NCI-H526 treated with DMSO at 0.1 percent for 48 hours (cell line): ENCODE data around the gene CHD2.

Experiments used
- DNase-seq: peaks from one replicate; lab custom pipeline; 2025; lab: John Stamatoyannopoulos, UW

CHD2 gene

GRCh38 chr15:92885224-92886041, 14.7 kb upstream of the CHD2 start:
- no peak for DNase-seq

DNA sequence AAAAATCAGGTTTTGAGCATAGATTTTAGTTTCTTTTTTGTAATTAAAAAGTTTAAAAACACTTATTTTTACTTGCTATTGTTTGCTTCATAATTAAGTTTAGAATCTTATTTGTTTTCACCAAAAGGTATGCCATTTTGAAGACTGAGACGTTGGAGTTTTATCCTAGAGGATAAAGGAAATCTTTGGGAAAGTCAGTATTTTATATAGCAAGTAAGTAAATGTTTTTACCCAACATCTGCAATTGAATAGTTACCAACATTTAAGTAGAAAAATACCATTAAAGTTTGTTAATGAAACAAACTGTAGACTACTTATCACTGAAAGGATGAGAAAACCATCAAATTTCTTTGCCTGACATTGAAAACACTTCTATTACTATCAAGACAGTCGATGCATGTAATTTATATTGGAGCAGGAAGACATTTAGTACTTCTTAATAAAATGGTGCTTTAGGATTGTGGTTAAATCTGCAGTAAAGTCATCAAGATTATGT, 14.0 kb upstream of the CHD2 start:
- DNase-seq, result no peak

GRCh38 chr15:92886815-92887214, 13.3 kb upstream of the CHD2 start:
- DNase-seq, result no peak

DNA sequence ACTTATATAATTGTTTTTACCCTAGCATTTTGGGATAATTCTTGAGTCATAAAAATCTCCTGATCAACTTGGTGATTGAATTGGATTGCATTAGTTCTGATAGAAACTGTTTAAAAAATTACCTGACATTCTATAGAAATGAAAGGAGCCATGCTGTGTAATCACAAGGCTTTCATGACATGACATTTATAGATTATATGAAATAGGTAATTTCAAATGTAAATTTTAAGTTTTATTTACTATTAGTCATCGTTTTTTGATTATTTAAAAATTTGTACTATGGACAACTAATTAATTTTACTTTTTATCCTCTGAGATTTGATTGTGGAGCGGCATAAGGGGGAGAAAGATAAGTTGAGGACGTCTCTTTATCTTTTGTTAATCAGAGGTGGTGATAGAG, 12.3 kb upstream of the CHD2 start:
- no peak for DNase-seq

- no peak for DNase-seq
These were observed 10.6 kb upstream of the CHD2 start for GRCh38 chr15:92889390-92890107.

DNA sequence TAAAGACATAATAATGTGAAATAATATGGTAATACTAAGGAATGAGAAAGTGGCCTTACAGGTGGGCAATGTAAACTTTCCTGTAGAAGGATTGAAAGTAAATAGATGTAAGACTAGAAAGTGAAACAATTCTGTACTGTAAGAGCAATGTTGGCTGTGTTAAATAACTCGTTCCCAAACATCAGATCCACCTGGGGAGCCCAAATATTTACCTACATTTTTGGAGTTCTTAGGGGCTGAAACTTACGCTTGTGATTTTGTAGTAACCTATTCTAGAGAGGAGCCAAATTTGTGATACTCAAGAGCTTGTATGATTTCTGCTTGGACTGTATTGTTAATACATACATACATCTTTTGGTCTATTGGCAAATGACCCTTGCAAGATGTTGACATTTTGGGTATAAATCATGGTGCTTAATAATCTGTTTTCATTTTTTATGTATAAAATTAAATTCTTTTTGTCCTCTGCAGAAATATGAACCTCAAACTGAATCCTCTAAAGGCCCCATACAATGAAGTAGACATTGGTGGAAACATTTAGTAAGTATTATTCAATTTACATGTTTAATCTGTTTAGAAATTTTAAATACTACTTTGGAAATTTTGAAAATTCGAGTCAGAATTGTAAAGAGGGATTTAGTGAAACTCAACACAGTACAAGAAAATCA, 8.5 kb upstream of the CHD2 start:
- no peak for DNase-seq

DNA sequence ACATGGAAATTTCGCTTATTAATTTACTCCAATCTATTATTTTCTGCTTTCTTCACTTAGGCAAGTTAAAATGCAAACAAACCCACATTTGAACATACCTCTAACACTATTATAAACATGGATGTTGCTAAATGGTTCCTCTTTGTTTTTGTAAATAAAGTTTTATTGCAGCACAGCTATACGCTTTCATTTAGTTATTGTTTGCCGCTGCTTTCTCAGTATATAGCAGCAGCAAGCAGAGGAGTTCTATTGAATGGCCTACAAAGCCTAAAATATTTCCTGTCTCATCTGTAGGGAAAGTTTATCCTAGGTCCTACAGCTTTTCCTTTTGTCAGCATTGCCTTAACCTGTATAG, 7.9 kb upstream of the CHD2 start:
- DNase-seq, result no peak

- DNase-seq, result no peak
These were observed 6.9 kb upstream of the CHD2 start for GRCh38 chr15:92893200-92893599.

GRCh38 chr15:92896561-92896960, 3.6 kb upstream of the CHD2 start:
- DNase-seq, result no peak

DNA sequence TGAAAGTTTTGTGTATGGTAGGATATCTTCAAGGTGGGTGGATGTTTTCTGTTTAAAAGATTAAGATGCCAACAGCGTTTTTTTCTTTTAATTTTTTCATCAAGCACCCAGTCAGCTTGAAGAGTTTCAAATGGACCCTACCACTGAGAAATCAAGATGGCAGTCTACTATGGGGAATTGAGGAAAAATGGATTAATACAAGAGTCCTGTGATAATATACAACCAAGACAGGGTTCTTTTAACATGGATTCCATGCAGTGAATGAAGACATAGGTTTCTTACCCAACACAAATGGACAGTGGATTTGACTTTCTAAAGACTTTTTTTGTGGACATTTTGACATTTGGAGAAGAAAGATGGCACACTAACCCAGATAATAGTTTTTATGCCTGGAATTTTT, 2.5 kb upstream of the CHD2 start:
- DNase-seq, result no peak

DNA sequence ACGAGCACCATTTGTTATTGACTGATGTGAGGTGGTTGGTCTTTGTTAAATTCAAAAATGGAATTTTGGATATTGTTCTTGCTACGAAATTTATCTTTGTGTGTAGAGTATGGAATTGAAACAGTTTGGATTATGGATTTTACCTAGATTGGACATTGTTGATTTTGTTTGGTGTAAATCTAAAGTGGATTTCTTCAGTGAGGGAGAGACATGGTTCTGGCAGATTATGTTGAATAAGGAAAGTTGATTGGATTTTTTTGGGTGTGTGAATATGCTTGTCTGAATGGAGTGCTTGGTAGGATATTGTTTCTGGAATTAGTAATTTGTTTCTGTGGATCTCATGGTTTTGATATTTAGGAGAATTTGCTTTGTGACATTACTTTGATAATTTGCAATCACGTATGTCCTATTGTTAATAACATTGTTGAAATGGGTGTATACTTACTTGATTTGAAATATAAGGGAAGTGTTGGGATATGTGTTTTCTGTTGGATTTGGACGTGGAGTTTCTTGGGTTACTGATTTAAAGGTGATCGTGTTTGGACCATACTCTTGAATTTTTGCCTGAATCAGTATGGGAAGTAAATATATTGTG, 1.0 kb upstream of the CHD2 start:
- DNase-seq, result no peak

DNA sequence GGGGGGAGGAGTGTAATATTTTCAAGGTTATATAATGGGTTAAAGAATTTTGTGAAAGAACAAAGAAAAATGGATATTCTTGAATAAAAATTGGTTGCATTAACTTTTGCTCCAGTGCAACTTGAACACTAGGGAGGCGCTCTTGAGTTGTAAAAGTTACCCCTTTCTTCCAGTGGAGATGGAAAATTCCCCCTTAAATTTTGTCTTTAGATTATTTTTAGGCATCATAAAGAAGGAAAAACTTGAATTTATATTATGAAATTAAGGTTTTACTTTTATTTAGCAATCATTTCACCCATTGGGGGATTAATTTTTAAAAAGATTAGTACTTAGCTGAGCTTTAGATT, 550 bp upstream of the CHD2 start:
- DNase-seq, result no peak

DNA sequence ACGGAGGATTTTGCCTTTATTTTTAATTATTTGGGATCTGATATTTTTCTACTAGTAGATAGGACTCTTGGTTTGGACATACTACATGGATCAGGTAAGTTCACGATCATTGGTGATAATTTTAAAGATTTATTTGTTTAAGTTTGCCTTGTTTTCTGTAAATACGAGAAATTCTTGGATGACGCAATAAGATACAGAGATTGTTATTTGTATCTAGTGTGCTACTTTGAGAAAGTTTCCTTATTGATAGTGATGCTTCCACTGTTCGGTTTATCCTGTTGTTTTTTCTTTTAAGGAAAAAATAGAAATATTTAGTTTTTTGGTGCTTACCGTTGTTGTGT, 577 bp downstream of the CHD2 start:
- DNase-seq, result no peak

DNA sequence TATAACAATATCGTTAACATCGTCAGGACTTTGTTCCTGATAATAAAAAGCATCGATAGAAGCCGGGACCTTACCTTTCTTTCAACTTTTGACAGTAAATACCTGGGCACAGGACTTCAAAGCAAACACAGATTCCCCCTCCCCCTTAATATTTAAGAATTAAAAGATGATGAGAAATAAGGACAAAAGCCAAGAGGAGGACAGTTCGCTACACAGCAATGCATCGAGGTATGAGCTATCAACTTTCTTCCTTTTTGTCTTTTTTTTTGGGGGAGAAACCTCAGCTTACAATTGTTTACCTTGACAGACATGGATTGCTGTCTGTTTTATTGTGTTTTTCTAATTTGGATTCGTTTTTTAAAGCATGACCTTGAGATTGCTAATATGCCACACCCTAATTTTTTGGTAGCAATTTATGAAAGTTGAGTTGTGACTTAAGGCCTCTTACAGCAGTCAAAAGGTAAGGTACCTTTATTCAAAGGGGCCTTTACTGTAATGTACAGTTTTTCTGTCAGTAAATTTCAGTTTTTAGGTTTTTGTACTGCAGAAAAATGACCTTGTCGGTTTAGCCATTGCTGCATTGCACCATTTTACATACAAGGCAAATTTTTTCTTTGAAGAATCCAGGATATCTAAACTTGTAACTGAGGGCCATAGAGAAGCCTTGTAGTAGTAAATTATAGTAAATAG, 1.1 kb downstream of the CHD2 start:
- peak; percentile 27 for DNase-seq

DNA sequence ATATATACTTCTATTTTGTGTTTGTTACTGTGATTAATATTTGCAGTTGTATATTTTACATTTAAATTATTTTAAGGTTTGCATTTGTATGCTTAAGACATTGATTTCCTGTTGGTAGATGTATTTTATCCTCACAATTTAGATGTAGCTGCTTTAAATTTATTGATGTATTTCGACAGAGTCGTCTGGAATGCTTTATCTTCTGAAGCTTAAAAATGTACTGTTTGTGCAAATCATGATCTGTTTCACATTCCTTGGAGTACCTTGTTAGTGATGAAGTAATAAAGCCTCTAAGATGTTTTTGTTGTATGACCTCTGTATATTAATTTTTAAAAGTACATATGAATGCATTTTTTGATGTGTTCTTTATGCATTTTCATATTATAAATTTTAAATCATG, 1.9 kb downstream of the CHD2 start:
- DNase-seq, result no peak

GRCh38 chr15:92902737-92903593, 2.8 kb downstream of the CHD2 start:
- DNase-seq, result peak; percentile 69

- DNase-seq, result peak; percentile 73
These were observed 3.5 kb downstream of the CHD2 start for GRCh38 chr15:92903631-92903965.

GRCh38 chr15:92903966-92904721, 4.0 kb downstream of the CHD2 start:
- peak; percentile 98 for DNase-seq

DNA sequence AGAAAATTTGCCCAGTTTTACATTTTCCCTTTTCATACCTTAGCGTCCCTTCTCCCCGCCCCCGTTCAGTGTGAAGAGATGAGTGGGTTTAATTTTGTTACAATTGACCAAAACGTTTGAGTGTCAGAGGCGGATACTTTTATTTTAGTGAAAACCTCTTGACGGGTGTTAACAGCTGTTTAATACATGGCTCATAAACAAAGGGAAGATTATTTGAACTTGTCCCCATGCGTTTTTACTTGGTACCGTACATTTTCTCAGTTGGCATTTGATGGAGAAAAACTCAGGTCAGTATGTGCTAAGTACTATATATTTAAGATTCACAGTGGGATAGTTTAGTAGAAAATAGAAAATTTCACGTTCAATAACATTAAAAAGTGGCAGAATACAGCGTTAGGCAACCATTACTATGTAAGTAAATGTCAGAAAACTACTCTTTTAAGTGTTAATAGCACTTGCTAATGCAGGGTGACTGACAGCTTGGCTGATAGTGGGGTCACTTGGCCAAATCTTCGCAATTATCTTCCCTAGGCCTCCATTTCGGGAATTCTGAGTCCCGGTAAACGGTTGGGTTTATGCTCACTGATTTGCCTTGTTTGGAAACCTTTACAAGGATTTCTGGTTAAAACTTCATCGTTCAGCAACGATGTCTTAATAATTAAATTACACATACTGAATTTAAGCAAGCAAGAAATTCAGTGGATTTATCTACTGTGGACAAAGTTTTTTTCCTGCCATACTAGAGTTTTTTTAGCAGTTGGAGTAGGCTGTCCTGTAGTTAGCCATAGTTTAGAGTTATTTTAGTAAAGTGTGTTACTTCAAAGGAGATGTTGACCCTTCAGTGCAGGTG, 4.8 kb downstream of the CHD2 start:
- no peak for DNase-seq

- DNase-seq, result no peak
These were observed 5.9 kb downstream of the CHD2 start for GRCh38 chr15:92906020-92906419.
